Fibroblast of the aortic adventitia (primary cell): ENCODE results near the gene SULT1C2. TPM values are rescaled to one million over a fixed set of nuclear protein-coding genes. Genes with fewer than 3 reads are reported as not detected.

Source experiments
- DNase-seq: peaks from one replicate; pipeline ENCODE4 v3.0.0-alpha.2; 2010; ENCODE audit warnings: low read depth
- H3K4me3 ChIP-seq: 2 replicates; pipeline ENCODE4 v1.5.1; 2011; ENCODE audit warnings: low read depth, mild to moderate bottlenecking, control low read depth, low read length, moderate library complexity
- total RNA-seq: library from RNA; depleted of rRNA; stranded (reverse); fragments of >200 nt; gene quantifications from 2 replicates; pipeline ENCODE4 v1.2.3, GENCODE V29; 2012; ENCODE audit warnings: low replicate concordance
- TF ChIP-seq, protein P1 (sequence below): IDR thresholded peaks from 2 replicates; pipeline ENCODE4 v1.5.1; 2011; ENCODE audit warnings: mild to moderate bottlenecking, low read length, control low read depth, inconsistent platforms; ENCODE audit not compliant: insufficient read depth

The SULT1C2 gene
- total RNA-seq, 1 donor, result 0.27 TPM

GRCh38 chr2:108323619-108324018 lies 34.9 kb downstream of the SULT1C2 start:
- peak; percentile 33 for DNase-seq
- no peak overlapping the region for H3K4me3 ChIP-seq
- TF ChIP-seq, protein P1, sequence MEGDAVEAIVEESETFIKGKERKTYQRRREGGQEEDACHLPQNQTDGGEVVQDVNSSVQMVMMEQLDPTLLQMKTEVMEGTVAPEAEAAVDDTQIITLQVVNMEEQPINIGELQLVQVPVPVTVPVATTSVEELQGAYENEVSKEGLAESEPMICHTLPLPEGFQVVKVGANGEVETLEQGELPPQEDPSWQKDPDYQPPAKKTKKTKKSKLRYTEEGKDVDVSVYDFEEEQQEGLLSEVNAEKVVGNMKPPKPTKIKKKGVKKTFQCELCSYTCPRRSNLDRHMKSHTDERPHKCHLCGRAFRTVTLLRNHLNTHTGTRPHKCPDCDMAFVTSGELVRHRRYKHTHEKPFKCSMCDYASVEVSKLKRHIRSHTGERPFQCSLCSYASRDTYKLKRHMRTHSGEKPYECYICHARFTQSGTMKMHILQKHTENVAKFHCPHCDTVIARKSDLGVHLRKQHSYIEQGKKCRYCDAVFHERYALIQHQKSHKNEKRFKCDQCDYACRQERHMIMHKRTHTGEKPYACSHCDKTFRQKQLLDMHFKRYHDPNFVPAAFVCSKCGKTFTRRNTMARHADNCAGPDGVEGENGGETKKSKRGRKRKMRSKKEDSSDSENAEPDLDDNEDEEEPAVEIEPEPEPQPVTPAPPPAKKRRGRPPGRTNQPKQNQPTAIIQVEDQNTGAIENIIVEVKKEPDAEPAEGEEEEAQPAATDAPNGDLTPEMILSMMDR, result no peak

GRCh38 chr2:108324531-108325255 lies 36.0 kb downstream of the SULT1C2 start:
- H3K4me3 ChIP-seq, result no peak overlapping the region
- DNase-seq, result peak; percentile 51
- TF ChIP-seq, protein P1, result no peak

GRCh38 chr2:108325756-108326155 lies 37.1 kb downstream of the SULT1C2 start:
- no peak for DNase-seq
- TF ChIP-seq, protein P1, result no peak
- H3K4me3 ChIP-seq, result no peak overlapping the region

GRCh38 chr2:108329771-108330170 lies 41.1 kb downstream of the SULT1C2 start:
- TF ChIP-seq, protein P1, result no peak
- no peak overlapping the region for H3K4me3 ChIP-seq
- no peak for DNase-seq

GRCh38 chr2:108330979-108331378 lies 42.3 kb downstream of the SULT1C2 start:
- peak; percentile 55 for DNase-seq
- H3K4me3 ChIP-seq, result no peak overlapping the region
- TF ChIP-seq, protein P1, result no peak

GRCh38 chr2:108345951-108346350 lies 57.3 kb downstream of the SULT1C2 start:
- no peak for DNase-seq

More at GRCh38 chr2:108345951-108346350, 57.3 kb downstream of the SULT1C2 start:
- H3K4me3 ChIP-seq, result no peak overlapping the region
- TF ChIP-seq, protein P1, result no peak
